Hepatocyte (in vitro differentiated cells): ENCODE results near the gene DHX9. TPM values are rescaled to one million over a fixed set of nuclear protein-coding genes. Genes with fewer than 3 reads are reported as not detected.

Source experiments
- DNase-seq: peaks from one replicate; pipeline ENCODE4 v3.0.0-alpha.2; 2016; ENCODE audit warnings: low spot score
- H2AFZ ChIP-seq: fragments of 200-600 bp; sonication (generic); 2 replicates; pipeline ENCODE4 v1.6.0; 2016; ENCODE audit warnings: antibody characterized with exemption, mild to moderate bottlenecking
- H3K27ac ChIP-seq: fragments of 200-600 bp; sonication (generic); 2 replicates; pipeline ENCODE4 v1.5.1; 2016; ENCODE audit warnings: mild to moderate bottlenecking
- H3K27me3 ChIP-seq: fragments of 200-600 bp; sonication (generic); 2 replicates; pipeline ENCODE4 v1.6.1; 2016
- H3K36me3 ChIP-seq: fragments of 200-600 bp; sonication (generic); replicated peaks from 2 replicates; pipeline ENCODE4 v1.5.1; 2016; ENCODE audit warnings: low read depth; ENCODE audit not compliant: insufficient read depth
- H3K4me1 ChIP-seq: fragments of 200-600 bp; sonication (generic); 2 replicates; pipeline ENCODE4 v1.5.1; 2016; ENCODE audit warnings: mild to moderate bottlenecking, moderate library complexity; ENCODE audit not compliant: insufficient read depth
- H3K4me2 ChIP-seq: fragments of 200-600 bp; sonication (generic); 2 replicates; pipeline ENCODE4 v1.6.0; 2016
- H3K4me3 ChIP-seq: fragments of 200-600 bp; sonication (generic); 2 replicates; pipeline ENCODE4 v1.5.1; 2016; ENCODE audit warnings: mild to moderate bottlenecking
- H3K79me2 ChIP-seq: fragments of 200-600 bp; sonication (generic); 2 replicates; pipeline ENCODE4 v1.6.0; 2017; ENCODE audit warnings: mild to moderate bottlenecking
- H3K9me2 ChIP-seq: fragments of 200-600 bp; sonication (generic); replicated peaks from 2 replicates; pipeline ENCODE4 v1.6.0; 2017; ENCODE audit warnings: mild to moderate bottlenecking; ENCODE audit not compliant: insufficient read depth
- H3K9me3 ChIP-seq: fragments of 200-600 bp; sonication (generic); 2 replicates; pipeline ENCODE4 v1.5.1; 2016; ENCODE audit warnings: low read depth, mild to moderate bottlenecking
- H4K20me1 ChIP-seq: fragments of 200-600 bp; sonication (generic); 2 replicates; pipeline ENCODE4 v1.6.0; 2016; ENCODE audit warnings: mild to moderate bottlenecking; ENCODE audit not compliant: insufficient read depth, poor library complexity, severe bottlenecking
- EZH2 ChIP-seq: fragments of 200-600 bp; sonication (generic); IDR thresholded peaks from 2 replicates; pipeline ENCODE4 v1.6.1; 2016; ENCODE audit warnings: antibody characterized with exemption, mild to moderate bottlenecking, borderline replicate concordance
- EZH2phosphoT487 ChIP-seq: fragments of 200-600 bp; sonication (generic); IDR thresholded peaks from one replicate; pipeline ENCODE4 v1.6.1; 2018; ENCODE audit warnings: antibody characterized with exemption, mild to moderate bottlenecking, low read depth, moderate library complexity; ENCODE audit not compliant: unreplicated experiment, severe bottlenecking
- WGBS: methylation state at CpG from one replicate; pipeline ENCODE4 v1.1.6; 2016; ENCODE audit warnings: low lambda C conversion rate; ENCODE audit errors: missing lambda C conversion rate; 5-methylcytosine and 5-hydroxymethylcytosine counted together
- polyA plus RNA-seq: library from polyadenylated mRNA; unstranded; fragments of >200 nt; fragmentation: Nextera tagmentation; extraction: Ambion mirVana; gene quantifications from 2 replicates; pipeline ENCODE4 v1.2.1, GENCODE V29; 2016
- total RNA-seq: library from RNA; depleted of rRNA; stranded (reverse); fragments of >200 nt; gene quantifications from 2 replicates; pipeline ENCODE4 v1.2.3, GENCODE V29; 2014
- TF ChIP-seq, protein P1 (sequence below): fragments of 200-600 bp; sonication (generic); IDR thresholded peaks from 2 replicates; pipeline ENCODE4 v1.5.1; 2016; ENCODE audit warnings: antibody characterized with exemption, mild to moderate bottlenecking; ENCODE audit not compliant: poor library complexity

DHX9 gene
- total and polyA plus RNA-seq, 2 experiments from 2014 or later, result 70.7 to 114 TPM

DNA sequence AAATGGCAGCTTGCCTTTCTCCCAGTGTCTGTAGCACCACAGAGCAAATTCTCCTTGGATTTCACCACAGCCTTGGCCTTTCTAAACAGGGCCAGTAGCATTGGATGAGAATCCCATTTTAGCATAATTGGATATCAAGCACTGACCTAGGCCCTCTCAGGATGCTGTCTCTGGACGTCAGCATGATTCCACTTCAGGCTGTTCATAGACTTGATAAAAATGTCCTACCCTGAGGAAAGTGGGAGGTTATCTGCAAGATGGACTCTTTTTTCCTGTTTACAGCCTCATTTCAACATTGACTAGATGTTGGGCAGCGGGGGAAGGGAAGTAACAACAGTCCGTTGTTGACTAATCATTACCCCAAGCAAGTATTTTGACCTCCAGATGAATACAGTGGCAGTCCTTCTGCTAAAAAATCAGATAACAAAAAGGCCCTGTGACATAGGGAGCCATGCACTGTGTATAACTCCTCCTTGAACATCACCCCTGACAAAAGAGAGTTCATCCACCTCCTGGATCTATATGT lies 44.4 kb upstream of the DHX9 start:
- DNase-seq, result peak; percentile 22
- H4K20me1 ChIP-seq, result no peaks in the 10 kb centered on the region
- 70% methylated on average over 3 of the region's 3 CpGs for WGBS
- no peaks in the 10 kb centered on the region for H3K27me3 ChIP-seq
- peaks cover 4% of the 10 kb centered on the region for H3K4me1 ChIP-seq
- peak overlapping the region; percentile 43 for H3K27ac ChIP-seq
- no peak overlapping the region for H2AFZ ChIP-seq
- no peaks in the 10 kb centered on the region for H3K79me2 ChIP-seq
- TF ChIP-seq, protein P1, sequence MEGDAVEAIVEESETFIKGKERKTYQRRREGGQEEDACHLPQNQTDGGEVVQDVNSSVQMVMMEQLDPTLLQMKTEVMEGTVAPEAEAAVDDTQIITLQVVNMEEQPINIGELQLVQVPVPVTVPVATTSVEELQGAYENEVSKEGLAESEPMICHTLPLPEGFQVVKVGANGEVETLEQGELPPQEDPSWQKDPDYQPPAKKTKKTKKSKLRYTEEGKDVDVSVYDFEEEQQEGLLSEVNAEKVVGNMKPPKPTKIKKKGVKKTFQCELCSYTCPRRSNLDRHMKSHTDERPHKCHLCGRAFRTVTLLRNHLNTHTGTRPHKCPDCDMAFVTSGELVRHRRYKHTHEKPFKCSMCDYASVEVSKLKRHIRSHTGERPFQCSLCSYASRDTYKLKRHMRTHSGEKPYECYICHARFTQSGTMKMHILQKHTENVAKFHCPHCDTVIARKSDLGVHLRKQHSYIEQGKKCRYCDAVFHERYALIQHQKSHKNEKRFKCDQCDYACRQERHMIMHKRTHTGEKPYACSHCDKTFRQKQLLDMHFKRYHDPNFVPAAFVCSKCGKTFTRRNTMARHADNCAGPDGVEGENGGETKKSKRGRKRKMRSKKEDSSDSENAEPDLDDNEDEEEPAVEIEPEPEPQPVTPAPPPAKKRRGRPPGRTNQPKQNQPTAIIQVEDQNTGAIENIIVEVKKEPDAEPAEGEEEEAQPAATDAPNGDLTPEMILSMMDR, result no peak
- TF ChIP-seq EZH2phosphoT487, result no peak
- TF ChIP-seq EZH2, result no peak
- H3K9me3 ChIP-seq, result no peaks in the 10 kb centered on the region
- H3K36me3 ChIP-seq, result no peaks in the 10 kb centered on the region
- no peaks in the 10 kb centered on the region for H3K9me2 ChIP-seq
- no peak overlapping the region for H3K4me3 ChIP-seq
- no peak overlapping the region for H3K4me2 ChIP-seq

DNA sequence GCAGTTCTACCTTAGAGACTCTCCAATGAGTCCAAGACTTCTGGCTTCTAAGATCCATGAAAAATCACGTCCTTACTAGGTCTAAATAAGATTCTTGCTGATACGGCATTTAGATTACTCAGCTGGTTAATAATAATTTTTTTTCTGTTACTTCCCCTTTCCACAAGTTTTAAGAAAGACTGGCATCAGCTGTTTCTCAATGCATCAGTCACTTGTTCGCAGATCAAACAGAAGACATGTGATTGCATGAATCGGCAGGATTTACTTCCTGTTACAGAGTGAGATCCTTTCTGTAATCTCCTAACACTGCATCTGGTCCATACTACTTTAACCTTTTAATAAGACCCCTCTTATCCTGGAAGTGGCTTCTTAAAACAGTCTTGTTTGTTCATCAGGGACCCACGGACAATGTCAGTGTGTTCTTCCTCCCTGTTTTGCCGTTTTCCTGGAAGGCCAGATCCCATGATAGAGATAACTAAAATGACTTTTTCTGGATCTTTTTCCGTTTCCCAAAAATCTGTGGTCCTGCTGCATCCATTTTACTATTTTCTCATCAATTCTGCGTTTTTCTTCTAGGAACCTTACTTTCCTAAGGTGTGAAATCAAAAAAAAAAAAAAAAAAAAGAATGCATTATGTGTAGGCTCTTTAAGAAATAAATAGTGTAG lies 43.5 kb upstream of the DHX9 start:
- no peaks in the 10 kb centered on the region for H3K79me2 ChIP-seq
- no peaks in the 10 kb centered on the region for H3K9me3 ChIP-seq
- WGBS, result 80% methylated on average over 8 of the region's 8 CpGs
- H3K27me3 ChIP-seq, result no peaks in the 10 kb centered on the region
- no peak overlapping the region for H3K4me2 ChIP-seq
- no peaks in the 10 kb centered on the region for H3K9me2 ChIP-seq
- no peak overlapping the region for H2AFZ ChIP-seq
- H3K27ac ChIP-seq, result peak overlapping the region; percentile 31
- H3K4me3 ChIP-seq, result no peak overlapping the region
- no peaks in the 10 kb centered on the region for H3K36me3 ChIP-seq
- H3K4me1 ChIP-seq, result peaks cover 4% of the 10 kb centered on the region
- no peaks in the 10 kb centered on the region for H4K20me1 ChIP-seq
- TF ChIP-seq EZH2, result no peak
- TF ChIP-seq, protein P1, result no peak
- no peak for TF ChIP-seq EZH2phosphoT487
- DNase-seq, result peak; percentile 28

DNA sequence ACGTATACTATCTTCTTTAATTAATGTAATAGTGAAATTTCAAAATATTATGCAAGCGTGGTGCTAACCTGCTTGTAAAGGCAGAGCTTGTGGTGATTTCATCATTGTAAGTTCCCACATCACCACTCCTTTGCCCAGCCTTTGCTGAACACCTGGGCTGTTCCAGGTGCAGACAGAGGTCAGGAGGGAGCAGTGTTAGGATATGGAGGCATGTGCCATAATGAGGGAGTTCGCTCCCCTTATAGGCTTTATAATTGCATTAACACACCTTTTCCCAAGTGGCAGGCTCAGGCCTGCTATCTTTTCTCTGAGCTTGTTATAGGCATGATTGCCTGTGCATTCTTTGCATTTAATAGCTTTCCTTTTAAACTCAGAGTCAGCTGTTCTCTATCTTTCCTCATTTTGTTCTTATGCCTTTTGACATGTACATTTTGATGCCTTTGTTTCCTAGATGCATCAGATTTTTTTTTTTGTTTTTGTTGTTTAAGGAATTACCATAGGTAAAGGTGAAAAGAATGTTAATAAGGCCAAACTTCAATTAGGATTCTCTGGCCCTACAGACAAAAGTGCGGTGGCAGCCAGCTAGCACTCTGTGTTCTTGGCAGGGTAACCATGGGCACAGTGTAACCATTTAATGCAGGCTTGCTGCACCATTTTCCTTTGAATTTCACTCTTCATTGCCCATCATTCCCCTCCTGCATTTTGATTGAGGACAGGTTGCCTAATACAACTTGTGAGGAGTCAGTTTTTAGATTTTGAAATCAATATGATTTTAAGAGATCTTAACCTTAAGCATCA lies 36.9 kb upstream of the DHX9 start:
- no peak overlapping the region for H3K4me2 ChIP-seq
- H3K27ac ChIP-seq, result no peak overlapping the region
- no peaks in the 10 kb centered on the region for H4K20me1 ChIP-seq
- no peaks in the 10 kb centered on the region for H3K79me2 ChIP-seq
- H3K9me3 ChIP-seq, result no peaks in the 10 kb centered on the region
- H3K9me2 ChIP-seq, result no peaks in the 10 kb centered on the region
- H3K36me3 ChIP-seq, result no peaks in the 10 kb centered on the region
- TF ChIP-seq EZH2phosphoT487 (no peak), EZH2 (no peak)
- TF ChIP-seq, protein P1, result no peak
- H2AFZ ChIP-seq, result no peak overlapping the region
- H3K27me3 ChIP-seq, result no peaks in the 10 kb centered on the region
- H3K4me1 ChIP-seq, result no peaks in the 10 kb centered on the region
- 92% methylated on average over 4 of the region's 4 CpGs for WGBS
- no peak for DNase-seq
- no peak overlapping the region for H3K4me3 ChIP-seq
